Mammary epithelial cell (primary cell): ENCODE results near the gene NRG2.

Experiments
- EZH2 ChIP-seq: IDR thresholded peaks from 2 replicates; pipeline ENCODE4 v1.6.1; 2012; ENCODE audit warnings: low read length, inconsistent platforms, borderline replicate concordance
- TF ChIP-seq, protein P1 (sequence below), 2 donors: IDR thresholded peaks in 1 of 2; conservative IDR thresholded peaks in 1 of 2; 2 replicates each; pipeline ENCODE4 v1.5.1; 2011 to 2012; ENCODE audit warnings: inconsistent platforms in 2 of 2, low read length in 2 of 2, mild to moderate bottlenecking in 2 of 2, control low read depth in 1 of 2, low read depth in 1 of 2; ENCODE audit not compliant: insufficient read depth in 1 of 2; ENCODE audit errors: extremely low read depth in 1 of 2

DNA sequence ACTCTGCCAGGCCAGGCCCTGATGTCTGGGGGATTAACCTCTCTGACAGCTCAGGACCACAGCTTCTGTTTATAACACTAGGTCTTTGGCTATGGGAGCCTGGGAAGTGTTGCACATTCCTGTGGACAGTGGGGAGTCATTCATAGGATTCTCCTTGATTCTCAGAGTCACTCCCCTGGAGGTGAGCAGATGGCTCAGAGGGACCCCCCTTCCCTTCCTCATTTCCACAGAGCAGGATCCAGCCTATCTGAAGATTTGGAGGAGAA, 60.2 kb downstream of the NRG2 start:
- TF ChIP-seq, protein P1, sequence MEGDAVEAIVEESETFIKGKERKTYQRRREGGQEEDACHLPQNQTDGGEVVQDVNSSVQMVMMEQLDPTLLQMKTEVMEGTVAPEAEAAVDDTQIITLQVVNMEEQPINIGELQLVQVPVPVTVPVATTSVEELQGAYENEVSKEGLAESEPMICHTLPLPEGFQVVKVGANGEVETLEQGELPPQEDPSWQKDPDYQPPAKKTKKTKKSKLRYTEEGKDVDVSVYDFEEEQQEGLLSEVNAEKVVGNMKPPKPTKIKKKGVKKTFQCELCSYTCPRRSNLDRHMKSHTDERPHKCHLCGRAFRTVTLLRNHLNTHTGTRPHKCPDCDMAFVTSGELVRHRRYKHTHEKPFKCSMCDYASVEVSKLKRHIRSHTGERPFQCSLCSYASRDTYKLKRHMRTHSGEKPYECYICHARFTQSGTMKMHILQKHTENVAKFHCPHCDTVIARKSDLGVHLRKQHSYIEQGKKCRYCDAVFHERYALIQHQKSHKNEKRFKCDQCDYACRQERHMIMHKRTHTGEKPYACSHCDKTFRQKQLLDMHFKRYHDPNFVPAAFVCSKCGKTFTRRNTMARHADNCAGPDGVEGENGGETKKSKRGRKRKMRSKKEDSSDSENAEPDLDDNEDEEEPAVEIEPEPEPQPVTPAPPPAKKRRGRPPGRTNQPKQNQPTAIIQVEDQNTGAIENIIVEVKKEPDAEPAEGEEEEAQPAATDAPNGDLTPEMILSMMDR (conservative IDR thresholded peaks at IDR 0.05 in 1 of 2, IDR thresholded peaks at IDR 0.05 in 1 of 2; ENCODE audit: extremely low read depth in 1 of 2, insufficient read depth in 1 of 2, low read depth in 1 of 2, low read length in 2 of 2), result no peak
- TF ChIP-seq EZH2, result no peak
